HL-60 (cell line): ENCODE data around the gene CROT.

Source experiments
- DNase-seq, 2 experiments: peaks; one replicate each; pipeline ENCODE4 v3.0.0-alpha.2; 2010 to 2020; ENCODE audit warnings: low read depth in 1 of 2, low spot score in 1 of 2
- H3K27ac ChIP-seq: fragments of 250-450 bp; sonication (Bioruptor Pico); replicated peaks from 2 replicates; pipeline ENCODE4 v1.5.1; 2020; ENCODE audit warnings: mild to moderate bottlenecking, moderate library complexity
- H3K27me3 ChIP-seq: fragments of 250-450 bp; sonication (Bioruptor Pico); 2 replicates; pipeline ENCODE4 v1.5.1; 2021; ENCODE audit warnings: mild to moderate bottlenecking, moderate library complexity; ENCODE audit not compliant: insufficient read depth, poor library complexity, severe bottlenecking
- H3K4me3 ChIP-seq: replicated peaks from 2 replicates; pipeline ENCODE4 v1.5.1; 2011; ENCODE audit warnings: mild to moderate bottlenecking, control low read depth, low read length; ENCODE audit not compliant: insufficient read depth
- GABPA ChIP-seq: IDR thresholded peaks from 2 replicates; pipeline ENCODE4 v1.6.1; 2012; ENCODE audit warnings: low read depth
- POLR2AphosphoS5 ChIP-seq: IDR thresholded peaks from 2 replicates; pipeline ENCODE4 v1.6.1; 2012; ENCODE audit warnings: low read depth
- SPI1 ChIP-seq: IDR thresholded peaks from 2 replicates; pipeline ENCODE4 v1.6.1; 2012; ENCODE audit warnings: low read depth, mild to moderate bottlenecking, borderline replicate concordance
- TF ChIP-seq, protein P1 (sequence below): IDR thresholded peaks from 2 replicates; pipeline ENCODE4 v1.6.1; 2012; ENCODE audit warnings: low read depth; ENCODE audit not compliant: insufficient replicate concordance
- TF ChIP-seq, protein P2 (sequence below): IDR thresholded peaks from one replicate; pipeline ENCODE4 v1.5.1; 2011; ENCODE audit warnings: low read length, control low read depth, inconsistent platforms; ENCODE audit not compliant: insufficient read depth

CROT gene

GRCh38 chr7:87347207-87347606 lies 1.7 kb downstream of the CROT start:
- no peak for DNase-seq
- no peak for TF ChIP-seq GABPA
- TF ChIP-seq POLR2AphosphoS5 = no peak
- TF ChIP-seq, protein P1, sequence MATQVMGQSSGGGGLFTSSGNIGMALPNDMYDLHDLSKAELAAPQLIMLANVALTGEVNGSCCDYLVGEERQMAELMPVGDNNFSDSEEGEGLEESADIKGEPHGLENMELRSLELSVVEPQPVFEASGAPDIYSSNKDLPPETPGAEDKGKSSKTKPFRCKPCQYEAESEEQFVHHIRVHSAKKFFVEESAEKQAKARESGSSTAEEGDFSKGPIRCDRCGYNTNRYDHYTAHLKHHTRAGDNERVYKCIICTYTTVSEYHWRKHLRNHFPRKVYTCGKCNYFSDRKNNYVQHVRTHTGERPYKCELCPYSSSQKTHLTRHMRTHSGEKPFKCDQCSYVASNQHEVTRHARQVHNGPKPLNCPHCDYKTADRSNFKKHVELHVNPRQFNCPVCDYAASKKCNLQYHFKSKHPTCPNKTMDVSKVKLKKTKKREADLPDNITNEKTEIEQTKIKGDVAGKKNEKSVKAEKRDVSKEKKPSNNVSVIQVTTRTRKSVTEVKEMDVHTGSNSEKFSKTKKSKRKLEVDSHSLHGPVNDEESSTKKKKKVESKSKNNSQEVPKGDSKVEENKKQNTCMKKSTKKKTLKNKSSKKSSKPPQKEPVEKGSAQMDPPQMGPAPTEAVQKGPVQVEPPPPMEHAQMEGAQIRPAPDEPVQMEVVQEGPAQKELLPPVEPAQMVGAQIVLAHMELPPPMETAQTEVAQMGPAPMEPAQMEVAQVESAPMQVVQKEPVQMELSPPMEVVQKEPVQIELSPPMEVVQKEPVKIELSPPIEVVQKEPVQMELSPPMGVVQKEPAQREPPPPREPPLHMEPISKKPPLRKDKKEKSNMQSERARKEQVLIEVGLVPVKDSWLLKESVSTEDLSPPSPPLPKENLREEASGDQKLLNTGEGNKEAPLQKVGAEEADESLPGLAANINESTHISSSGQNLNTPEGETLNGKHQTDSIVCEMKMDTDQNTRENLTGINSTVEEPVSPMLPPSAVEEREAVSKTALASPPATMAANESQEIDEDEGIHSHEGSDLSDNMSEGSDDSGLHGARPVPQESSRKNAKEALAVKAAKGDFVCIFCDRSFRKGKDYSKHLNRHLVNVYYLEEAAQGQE = no peak
- TF ChIP-seq, protein P2, sequence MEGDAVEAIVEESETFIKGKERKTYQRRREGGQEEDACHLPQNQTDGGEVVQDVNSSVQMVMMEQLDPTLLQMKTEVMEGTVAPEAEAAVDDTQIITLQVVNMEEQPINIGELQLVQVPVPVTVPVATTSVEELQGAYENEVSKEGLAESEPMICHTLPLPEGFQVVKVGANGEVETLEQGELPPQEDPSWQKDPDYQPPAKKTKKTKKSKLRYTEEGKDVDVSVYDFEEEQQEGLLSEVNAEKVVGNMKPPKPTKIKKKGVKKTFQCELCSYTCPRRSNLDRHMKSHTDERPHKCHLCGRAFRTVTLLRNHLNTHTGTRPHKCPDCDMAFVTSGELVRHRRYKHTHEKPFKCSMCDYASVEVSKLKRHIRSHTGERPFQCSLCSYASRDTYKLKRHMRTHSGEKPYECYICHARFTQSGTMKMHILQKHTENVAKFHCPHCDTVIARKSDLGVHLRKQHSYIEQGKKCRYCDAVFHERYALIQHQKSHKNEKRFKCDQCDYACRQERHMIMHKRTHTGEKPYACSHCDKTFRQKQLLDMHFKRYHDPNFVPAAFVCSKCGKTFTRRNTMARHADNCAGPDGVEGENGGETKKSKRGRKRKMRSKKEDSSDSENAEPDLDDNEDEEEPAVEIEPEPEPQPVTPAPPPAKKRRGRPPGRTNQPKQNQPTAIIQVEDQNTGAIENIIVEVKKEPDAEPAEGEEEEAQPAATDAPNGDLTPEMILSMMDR = no peak
- no peak for TF ChIP-seq SPI1
- Histone ChIP-seq H3K27me3 (peaks cover 2% of the 10 kb centered on the region), H3K4me3 (no peak overlapping the region), H3K27ac (no peak overlapping the region)

DNA sequence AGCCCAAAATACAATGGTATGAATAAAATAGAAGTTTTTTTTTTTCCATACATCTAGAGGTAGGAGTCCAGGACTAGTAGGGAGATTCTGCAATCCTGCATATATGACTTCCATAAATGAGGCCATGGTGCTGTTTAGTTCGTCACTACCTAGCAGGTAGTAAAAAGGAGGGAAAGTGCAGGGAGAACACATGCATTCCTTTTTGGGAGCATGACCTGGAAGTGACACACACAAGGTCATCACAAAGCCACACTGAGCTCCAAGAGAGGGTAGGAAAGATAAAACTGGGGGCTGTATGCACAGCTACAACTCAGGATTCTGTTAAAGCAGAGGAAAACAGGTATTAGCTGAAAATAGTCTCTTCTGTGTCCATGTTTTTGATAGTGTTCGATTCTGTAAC lies 2.2 kb downstream of the CROT start:
- H3K27ac ChIP-seq = no peak overlapping the region
- peaks cover 2% of the 10 kb centered on the region for H3K27me3 ChIP-seq
- DNase-seq = no peak
- no peak overlapping the region for H3K4me3 ChIP-seq
- TF ChIP-seq GABPA (no peak), POLR2AphosphoS5 (no peak), SPI1 (no peak)
- TF ChIP-seq, protein P1 = no peak
- TF ChIP-seq, protein P2 = no peak

DNA sequence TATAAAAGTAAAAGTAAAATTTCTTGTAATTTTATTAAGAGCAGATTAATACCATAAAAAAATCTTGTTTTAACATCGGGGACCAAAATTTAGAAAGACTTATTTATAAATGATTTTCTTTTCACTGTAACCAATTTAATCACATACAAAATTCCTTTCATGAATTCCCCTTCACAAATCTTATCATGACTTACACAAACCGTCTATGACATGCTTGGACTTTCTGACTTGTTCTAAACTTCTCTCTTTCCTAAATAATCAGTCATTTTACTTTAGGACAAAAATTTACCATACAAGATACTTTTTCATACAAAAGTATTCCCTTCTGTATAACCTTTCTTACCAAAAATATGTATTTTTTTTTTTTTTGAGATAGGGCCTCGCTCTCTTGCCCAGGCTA lies 9.3 kb downstream of the CROT start:
- Histone ChIP-seq H3K4me3 (no peak overlapping the region), H3K27me3 (no peaks in the 10 kb centered on the region), H3K27ac (no peak overlapping the region)
- TF ChIP-seq, protein P1 = no peak
- no peak for TF ChIP-seq GABPA
- no peak for DNase-seq

- no peak overlapping the region for H3K4me3 ChIP-seq
- H3K27me3 ChIP-seq = no peaks in the 10 kb centered on the region
- DNase-seq = no peak
- no peak overlapping the region for H3K27ac ChIP-seq
- TF ChIP-seq POLR2AphosphoS5 (no peak), GABPA (no peak), SPI1 (no peak)
- TF ChIP-seq, protein P1 = no peak
- TF ChIP-seq, protein P2 = no peak
These were observed 11.0 kb downstream of the CROT start for GRCh38 chr7:87356448-87356847.
